Urothelium cell line (cell line): Measurements from ENCODE around the gene NPIPB5.
"Not testable (repeated sequence)": the region's sequence is repeated elsewhere in the genome, so short reads cannot be mapped to it uniquely, and the experiment has no call there.

ENCODE experiments used
- DNase-seq: peaks from one replicate; pipeline ENCODE4 v3.0.0; 2011; ENCODE audit warnings: low spot score, mixed read lengths
- FAIRE-seq: peaks from 2 replicates; lab custom pipeline; 2011; peaks lifted over from hg19 to GRCh38; lab: Jason Lieb, UNC

Gene NPIPB5

GRCh38 chr16:22510591-22510990, at the start of gene NPIPB5:
Gene NPIPB5 (plus strand): TSS chr16:22510891. CDS start chr16:22513802, 2,911 bp downstream.
- not testable (repeated sequence) for DNase-seq, FAIRE-seq

DNA sequence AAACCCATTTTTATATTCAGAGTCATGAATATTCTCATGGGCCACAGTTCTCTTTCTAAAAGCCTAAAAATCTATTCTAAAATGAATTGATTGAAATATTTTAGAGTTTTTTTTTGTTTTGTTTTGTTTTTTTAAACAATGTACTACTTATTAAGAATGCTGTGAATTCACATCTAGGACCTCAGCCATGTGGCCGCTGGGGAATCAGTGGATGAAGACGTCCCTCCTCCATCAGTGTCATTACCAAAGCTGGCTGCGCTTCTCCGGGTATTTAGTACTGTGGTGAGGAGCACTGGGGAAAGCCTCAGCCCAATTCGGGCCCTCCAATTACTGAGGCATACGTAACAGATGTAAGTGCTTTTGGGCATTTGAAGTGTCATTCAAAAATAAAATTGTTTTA, 41.8 kb upstream of the NPIPB5 start:
- DNase-seq, FAIRE-seq: not testable (repeated sequence)

GRCh38 chr16:22537996-22538395, 27.3 kb downstream of the NPIPB5 start:
- not testable (repeated sequence) for DNase-seq, FAIRE-seq

GRCh38 chr16:22544809-22545208, 34.1 kb downstream of the NPIPB5 start:
- not testable (repeated sequence) for FAIRE-seq, DNase-seq

DNA sequence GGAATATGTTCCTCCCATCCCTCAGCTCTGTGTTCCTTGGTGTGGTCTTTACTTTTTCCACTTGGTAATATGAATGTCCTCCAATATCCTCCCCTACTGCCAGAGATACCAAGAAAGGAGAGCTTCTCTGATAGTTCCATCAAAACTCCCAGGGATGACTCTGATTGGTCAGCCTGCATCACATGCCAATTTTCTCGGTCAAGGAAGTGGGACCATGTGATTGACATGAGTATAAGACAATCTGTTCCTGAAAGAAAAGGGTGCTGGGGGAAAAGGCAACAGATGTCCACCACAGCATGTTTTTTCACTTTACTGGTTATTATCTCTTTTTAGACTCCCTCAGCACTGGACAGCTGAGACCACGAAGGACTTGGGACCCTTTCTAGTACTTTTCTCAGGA, 35.9 kb downstream of the NPIPB5 start:
- FAIRE-seq, DNase-seq: not testable (repeated sequence)

DNA sequence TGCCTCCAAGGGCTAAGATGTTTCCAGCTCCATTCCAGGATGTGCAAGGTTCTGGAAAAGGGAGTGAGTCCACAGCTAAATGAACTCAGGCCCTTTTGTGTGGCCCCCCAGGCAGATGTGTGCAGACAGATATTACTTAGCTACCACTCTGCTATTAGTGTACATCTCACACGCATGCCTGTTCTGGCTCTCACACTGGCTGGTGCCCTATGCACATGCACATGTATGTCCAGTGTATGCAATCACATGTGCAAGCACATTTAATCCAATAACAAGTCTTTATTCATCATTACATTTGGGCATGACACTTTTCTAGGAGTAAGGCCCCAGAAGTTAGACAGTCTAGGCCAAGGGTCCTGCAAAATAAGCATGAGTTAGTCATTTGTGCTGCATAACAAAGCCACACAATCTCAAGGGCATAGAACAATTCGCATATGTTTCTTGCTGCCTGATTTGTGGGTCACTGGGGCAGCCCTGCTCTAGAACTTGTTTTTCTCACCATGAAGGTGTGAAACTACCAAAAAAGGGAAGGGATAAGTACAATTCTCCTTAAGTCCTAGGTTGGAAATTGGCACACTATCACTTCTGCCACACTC, 36.6 kb downstream of the NPIPB5 start:
- not testable (repeated sequence) for DNase-seq, FAIRE-seq

DNA sequence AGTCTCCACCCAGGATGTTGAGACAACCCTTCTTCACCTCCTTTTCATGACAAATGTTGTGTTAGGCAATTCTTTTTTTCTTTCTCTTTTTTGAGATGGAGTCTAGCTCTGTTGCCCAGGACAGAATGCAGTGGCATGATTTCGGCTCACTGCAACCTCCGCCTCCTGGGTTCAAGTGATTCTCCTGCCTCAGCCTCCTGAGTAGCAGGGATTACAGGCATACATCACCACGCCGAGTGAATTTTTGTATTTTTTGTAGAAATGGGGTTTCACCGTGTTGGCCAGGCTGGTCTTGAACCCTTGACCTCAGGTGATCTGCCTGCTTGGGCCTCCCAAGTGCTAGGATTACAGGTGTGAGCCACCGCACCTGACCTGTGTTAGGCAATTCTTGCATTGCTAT, 39.2 kb downstream of the NPIPB5 start:
- DNase-seq, FAIRE-seq: not testable (repeated sequence)

DNA sequence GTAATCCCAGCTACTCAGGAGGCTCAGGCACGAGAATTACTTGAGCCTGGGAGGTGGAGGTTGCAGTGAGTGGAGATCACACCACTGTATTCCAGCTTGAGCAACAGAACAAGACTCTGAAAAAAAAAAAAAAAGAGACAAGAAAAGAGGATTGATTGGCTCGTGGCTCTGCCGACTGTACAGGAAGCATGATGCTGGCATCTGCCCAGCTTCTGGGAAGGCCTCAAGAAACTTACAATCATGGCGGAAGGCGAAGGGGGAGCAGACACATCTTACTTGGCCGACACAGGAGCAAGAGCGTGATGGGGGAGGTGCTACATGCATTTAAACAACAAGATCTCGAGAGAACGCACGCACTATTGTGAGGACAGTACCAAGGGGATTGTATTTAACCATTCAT, 40.5 kb downstream of the NPIPB5 start:
- FAIRE-seq: not testable (repeated sequence)

DNA sequence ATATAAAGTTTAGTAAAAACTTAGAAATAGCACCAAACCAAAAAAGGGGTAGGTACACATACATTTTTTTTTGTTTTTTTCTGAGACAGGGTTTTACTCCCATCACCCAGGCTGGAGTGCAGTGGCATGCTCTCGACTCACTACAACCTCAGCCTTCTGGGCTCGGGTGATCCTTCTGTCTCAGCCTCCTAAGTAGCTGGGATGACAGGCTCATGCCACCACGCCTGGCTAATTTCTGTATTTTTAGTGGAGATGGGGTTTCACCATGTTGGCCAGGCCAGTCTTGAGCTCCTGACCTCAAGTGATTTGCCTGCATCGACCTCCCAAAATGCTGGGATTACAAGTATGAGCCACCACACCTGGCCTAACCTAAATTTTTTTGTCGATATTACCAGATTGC, 41.0 kb downstream of the NPIPB5 start:
- FAIRE-seq, DNase-seq: not testable (repeated sequence)

More for the DNA sequence above, 40.5 kb downstream of the NPIPB5 start:
- DNase-seq: not testable (repeated sequence)

GRCh38 chr16:22556759-22557158, 46.1 kb downstream of the NPIPB5 start:
- not testable (repeated sequence) for FAIRE-seq, DNase-seq
